C4-2B (cell line): ENCODE measurements around the gene TNNT3.

Experiments used
- H3K27ac ChIP-seq: fragments of 450-650 bp; 2 replicates; pipeline ENCODE4 v1.5.1; 2017
- CTCF ChIP-seq: fragments of 450-650 bp; conservative IDR thresholded peaks from 2 replicates; pipeline ENCODE4 v1.5.1; 2017; ENCODE audit warnings: mild to moderate bottlenecking
- ZFX ChIP-seq: fragments of 450-650 bp; IDR thresholded peaks from 2 replicates; pipeline ENCODE4 v1.6.1; 2017

Gene TNNT3

GRCh38 chr11:1899090-1899489 lies 20.4 kb upstream of the TNNT3 start:
- H3K27ac ChIP-seq = no peak overlapping the region
- no peak for TF ChIP-seq CTCF
- no peak for TF ChIP-seq ZFX

GRCh38 chr11:1899686-1900085 lies 19.8 kb upstream of the TNNT3 start:
- no peak for TF ChIP-seq CTCF
- no peak for TF ChIP-seq ZFX
- H3K27ac ChIP-seq = no peak overlapping the region

- no peak for TF ChIP-seq CTCF
- no peak for TF ChIP-seq ZFX
These were observed 13.3 kb upstream of the TNNT3 start for GRCh38 chr11:1906181-1906580.

GRCh38 chr11:1906611-1907423 lies 12.7 kb upstream of the TNNT3 start:
- H3K27ac ChIP-seq = no peak overlapping the region
- TF ChIP-seq ZFX = no peak
- TF ChIP-seq CTCF = no peak

More at GRCh38 chr11:1906181-1906580, 13.3 kb upstream of the TNNT3 start:
- no peak overlapping the region for H3K27ac ChIP-seq

GRCh38 chr11:1908618-1909017 lies 10.9 kb upstream of the TNNT3 start:
- TF ChIP-seq CTCF (no peak), ZFX (no peak)
- no peak overlapping the region for H3K27ac ChIP-seq

GRCh38 chr11:1909524-1909923 lies 10.0 kb upstream of the TNNT3 start:
- no peak overlapping the region for H3K27ac ChIP-seq
- TF ChIP-seq ZFX (no peak), CTCF (no peak)

- no peak overlapping the region for H3K27ac ChIP-seq
- no peak for TF ChIP-seq ZFX
- TF ChIP-seq CTCF = no peak
These were observed 7.1 kb upstream of the TNNT3 start for GRCh38 chr11:1912289-1912878.
